ENCODE data around the gene YAP1. TPM values are rescaled to one million over a fixed set of nuclear protein-coding genes. Genes with fewer than 3 reads are reported as not detected.

The YAP1 gene
- polyA plus RNA-seq, 1 experiment: 139 TPM

GRCh38 chr11:102191832-102192231, 81.6 kb downstream of the YAP1 start:
- no peaks in the 10 kb centered on the region for H3K36me3 ChIP-seq (ENCODE audit: control insufficient read depth, insufficient read depth, low read length)
- TF ChIP-seq CTCF (IDR thresholded peaks at IDR 0.05; ENCODE audit: insufficient read depth, low read depth, low read length): no peak
- CTCF ChIA-PET: no interaction called here
- POLR2A ChIA-PET: no interaction called here
- no peak overlapping the region for H3K4me3 ChIP-seq (ENCODE audit: low read depth, low read length)
- no peaks in the 10 kb centered on the region for H3K27me3 ChIP-seq (ENCODE audit: control insufficient read depth, insufficient read depth, low read length)
- DNase-seq (ENCODE audit: low read depth): no peak

GRCh38 chr11:102192349-102193066, 82.3 kb downstream of the YAP1 start:
- no peak for DNase-seq (ENCODE audit: low read depth)
- TF ChIP-seq CTCF (IDR thresholded peaks at IDR 0.05; ENCODE audit: insufficient read depth, low read depth, low read length): no peak
- H3K36me3 ChIP-seq (ENCODE audit: control insufficient read depth, insufficient read depth, low read length): no peaks in the 10 kb centered on the region

DNA sequence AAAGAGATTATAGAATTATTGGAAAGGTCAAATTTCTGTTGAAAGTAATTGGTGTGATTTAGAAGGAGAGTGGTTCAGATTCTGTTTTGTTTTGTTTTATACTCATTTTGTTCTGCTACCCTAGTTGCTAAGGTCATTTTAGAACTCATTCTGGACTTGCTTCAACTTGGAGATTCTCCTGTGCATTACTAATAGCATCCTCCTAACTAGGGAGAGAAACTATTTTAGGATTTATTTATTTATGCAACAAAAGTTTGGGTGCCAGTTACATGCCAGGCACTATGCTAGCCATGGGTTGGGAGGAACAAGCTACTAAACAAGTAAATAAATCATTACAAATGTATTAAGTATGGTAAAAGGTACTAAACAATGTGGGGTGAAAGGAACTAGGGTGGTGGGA, 84.0 kb downstream of the YAP1 start:
- DNase-seq (ENCODE audit: low read depth): no peak
- ChIA-PET POLR2A (interaction anchor here (0.6 kb wide), 1 partner anchor 55 kb away, joined by 5 read pairs; no protein-coding TSS in a partner anchor), CTCF (no interaction called here)
- H3K4me3 ChIP-seq (ENCODE audit: low read depth, low read length): no peak overlapping the region
- no peak for TF ChIP-seq CTCF (IDR thresholded peaks at IDR 0.05; ENCODE audit: insufficient read depth, low read depth, low read length)
- H3K36me3 ChIP-seq (ENCODE audit: control insufficient read depth, insufficient read depth, low read length): no peaks in the 10 kb centered on the region; the same call in 1 of the 2 replicates
- H3K27me3 ChIP-seq (ENCODE audit: control insufficient read depth, insufficient read depth, low read length): no peaks in the 10 kb centered on the region

More at GRCh38 chr11:102192349-102193066, 82.3 kb downstream of the YAP1 start:
- ChIA-PET CTCF (no interaction called here), POLR2A (no interaction called here)
- H3K4me3 ChIP-seq (ENCODE audit: low read depth, low read length): no peak overlapping the region
- no peaks in the 10 kb centered on the region for H3K27me3 ChIP-seq (ENCODE audit: control insufficient read depth, insufficient read depth, low read length)

- Histone ChIP-seq H3K4me3 (ENCODE audit: low read depth, low read length) (no peak overlapping the region), H3K36me3 (ENCODE audit: control insufficient read depth, insufficient read depth, low read length) (no peaks in the 10 kb centered on the region; the same call in 1 of the 2 replicates), H3K27me3 (ENCODE audit: control insufficient read depth, insufficient read depth, low read length) (no peaks in the 10 kb centered on the region)
- DNase-seq (ENCODE audit: low read depth): no peak
- ChIA-PET CTCF (interaction anchor here (0.6 kb wide), 1 partner anchor 9 kb away, joined by 3 read pairs; no protein-coding TSS in a partner anchor), POLR2A (no interaction called here)
- no peak for TF ChIP-seq CTCF (IDR thresholded peaks at IDR 0.05; ENCODE audit: insufficient read depth, low read depth, low read length)
Observed at GRCh38 chr11:102194990-102195389, 84.7 kb downstream of the YAP1 start.

DNA sequence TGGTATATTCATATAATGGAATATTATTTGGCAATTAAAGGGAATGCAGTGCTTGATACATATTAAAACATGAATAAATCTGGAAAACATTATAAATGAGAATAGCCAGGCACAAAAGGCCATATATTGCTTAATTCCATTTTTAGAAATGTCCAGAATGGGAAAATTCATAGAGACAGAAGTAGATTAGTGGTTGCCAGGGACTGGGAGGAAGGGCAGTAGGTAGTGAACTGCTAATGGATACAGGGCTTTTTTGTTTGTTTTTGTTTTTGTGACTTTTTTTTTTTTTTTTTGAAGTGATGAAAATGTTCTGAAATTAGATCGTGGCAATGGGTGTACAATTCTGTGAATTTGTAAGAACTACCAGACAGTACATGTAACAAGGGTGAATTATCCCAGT, 86.1 kb downstream of the YAP1 start:
- Histone ChIP-seq H3K4me3 (ENCODE audit: low read depth, low read length) (no peak overlapping the region), H3K36me3 (ENCODE audit: control insufficient read depth, insufficient read depth, low read length) (no peaks in the 10 kb centered on the region; the same call in 1 of the 2 replicates), H3K27me3 (ENCODE audit: control insufficient read depth, insufficient read depth, low read length) (no peaks in the 10 kb centered on the region)
- CTCF ChIA-PET: no interaction called here
- POLR2A ChIA-PET: interaction anchor here (0.7 kb wide), 1 partner anchor 214 kb away, joined by 3 read pairs; no protein-coding TSS in a partner anchor
- no peak for DNase-seq (ENCODE audit: low read depth)
- TF ChIP-seq CTCF (IDR thresholded peaks at IDR 0.05; ENCODE audit: insufficient read depth, low read depth, low read length): no peak
